Body of pancreas (tissue), 4 donors: ENCODE measurements around the gene GCFC2. TPM values are rescaled to one million over a fixed set of nuclear protein-coding genes. Genes with fewer than 3 reads are reported as not detected.

ENCODE experiments used
- ATAC-seq: fragments of 150-250 bp; one replicate; pipeline ENCODE4 v1.9.1; 2016
- DNase-seq, 4 donors: peaks; one replicate each; pipeline ENCODE4 v3.0.0-alpha.2; 2019
- H3K27ac ChIP-seq, 4 donors: fragments of 200-600 bp; sonication (generic); 1 replicate in 3 of 4; 2 replicates in 1 of 4; pipeline versions ENCODE4 v1.5.1 to v1.6.1; 2016 to 2019; ENCODE audit warnings: mild to moderate bottlenecking in 1 of 4, mixed read lengths in 1 of 4, moderate library complexity in 1 of 4
- H3K27me3 ChIP-seq, 2 donors: fragments of 200-600 bp; sonication (generic); one replicate each; pipeline ENCODE4 v1.6.0; 2016; ENCODE audit warnings: mild to moderate bottlenecking in 1 of 2
- H3K36me3 ChIP-seq, 2 donors: fragments of 200-600 bp; sonication (generic); replicated peaks in 1 of 2; 2 replicates each; pipeline ENCODE4 v1.5.1; 2016; ENCODE audit warnings: low read depth in 2 of 2; ENCODE audit not compliant: insufficient read depth in 1 of 2
- H3K4me1 ChIP-seq: fragments of 200-600 bp; sonication (generic); one replicate; pipeline ENCODE4 v1.6.0; 2016
- H3K4me3 ChIP-seq, 2 donors: fragments of 200-600 bp; sonication (generic); 1 replicate in 1 of 2; 2 replicates in 1 of 2; pipeline ENCODE4 v1.5.1; 2016 to 2019
- H3K9me3 ChIP-seq, 3 donors: fragments of 200-600 bp; sonication (generic); 1 replicate in 2 of 3; 2 replicates in 1 of 3; pipeline ENCODE4 v1.5.1; 2016
- CTCF ChIP-seq, 7 experiments: fragments of 450-650 bp in 4 of 7; fragments of 200-600 bp in 3 of 7; sonication (generic) in 3 of 7; IDR thresholded peaks; one replicate each; pipeline ENCODE4 v1.5.1; 2016 to 2019; ENCODE audit warnings: antibody characterized with exemption in 7 of 7
- POLR2A ChIP-seq, 3 donors: fragments of 450-650 bp; IDR thresholded peaks; one replicate each; pipeline ENCODE4 v1.6.1; 2016; ENCODE audit warnings: antibody characterized with exemption in 3 of 3, mild to moderate bottlenecking in 2 of 3
- WGBS, 2 donors: methylation state at CpG; one replicate each; pipeline ENCODE4 v1.1.5; 2017; 5-methylcytosine and 5-hydroxymethylcytosine counted together
- intact Hi-C: fragments of 100-400 bp; cut with DNase I; formaldehyde crosslinking; loops from one replicate; pipeline ENCODE4 v1.15.1; 2023
- total RNA-seq, 2 donors: library from RNA; depleted of rRNA; stranded (reverse); fragments of >200 nt; gene quantifications; one replicate each; pipeline ENCODE4 v1.1.0, GENCODE V29; 2016

The GCFC2 gene
- total RNA-seq, 2 donors from 2014 or later = 23.4 to 28.8 TPM

DNA sequence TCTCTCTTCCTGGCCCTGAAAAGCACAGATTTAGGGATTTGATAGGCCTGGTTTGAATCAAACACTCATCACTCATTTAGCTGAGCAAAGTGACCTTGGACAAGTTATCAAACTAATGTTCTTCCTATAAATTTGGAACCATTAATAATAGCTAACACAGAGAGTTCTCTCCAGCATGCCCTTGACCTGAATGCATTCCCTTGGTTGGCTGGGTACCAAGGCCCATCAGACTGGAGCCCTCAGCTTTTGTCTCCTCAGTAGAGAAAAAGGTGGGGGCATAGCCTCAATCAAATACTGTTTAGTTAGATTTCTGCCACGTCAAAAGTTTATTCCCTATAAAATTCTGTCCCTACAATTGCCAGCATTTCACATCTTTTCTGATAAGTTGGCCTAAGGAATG is 77.9 kb downstream of the GCFC2 start:
- ATAC-seq (no peak), DNase-seq (peak in 1 of 4 donors; percentile 32)
- peak overlapping the region in 2 of 4 donors; percentile 5 to 38 for H3K27ac ChIP-seq
- WGBS, 2 donors = 37 to 43% methylated on average over 1 of the region's 1 CpG
- intact Hi-C loops = loop anchor here (10.0 kb wide), 1 partner anchor 972 kb away; no protein-coding TSS in a partner anchor
- TF ChIP-seq POLR2A (IDR thresholded peaks at IDR 0.05) (no peak), CTCF (IDR thresholded peaks at IDR 0.05) (no peak)
- H3K36me3 ChIP-seq = no peaks in the 10 kb centered on the region
- H3K9me3 ChIP-seq = no peaks in the 10 kb centered on the region
- H3K27me3 ChIP-seq = no peaks in the 10 kb centered on the region
- H3K4me3 ChIP-seq = no peak overlapping the region
- H3K4me1 ChIP-seq = peaks cover 13% of the 10 kb centered on the region

- DNase-seq (no peak), ATAC-seq (no peak)
- Histone ChIP-seq H3K9me3 (no peaks in the 10 kb centered on the region), H3K4me3 (no peak overlapping the region), H3K27ac (peak overlapping the region in 2 of 4 donors; percentile 5 to 38), H3K36me3 (no peaks in the 10 kb centered on the region), H3K27me3 (no peaks in the 10 kb centered on the region), H3K4me1 (peaks cover 13% of the 10 kb centered on the region)
- no peak for TF ChIP-seq CTCF (IDR thresholded peaks at IDR 0.05)
- no peak for TF ChIP-seq POLR2A (IDR thresholded peaks at IDR 0.05)
- intact Hi-C loops = loop anchor here (10.0 kb wide), 1 partner anchor 973 kb away; no protein-coding TSS in a partner anchor
- 67 to 76% methylated on average over 5 of the region's 5 CpGs for WGBS, 2 donors
Measured at GRCh38 chr2:75632091-75632701, 78.5 kb downstream of the GCFC2 start.

GRCh38 chr2:75627902-75628504 is 82.7 kb downstream of the GCFC2 start:
- H3K27me3 ChIP-seq = no peaks in the 10 kb centered on the region
- ATAC-seq (peak; percentile 88), DNase-seq (peak; percentile 81 to 88 (median 82))
- no peaks in the 10 kb centered on the region for H3K9me3 ChIP-seq
- TF ChIP-seq POLR2A (IDR thresholded peaks at IDR 0.05) = no peak
- TF ChIP-seq CTCF (IDR thresholded peaks at IDR 0.05) = peak; percentile 70 to 83 (median 81)
- 0 to 3% methylated on average over 4 of the region's 4 CpGs for WGBS, 2 donors
- intact Hi-C loops = no loop called here
- no peak overlapping the region for H3K4me3 ChIP-seq
- H3K36me3 ChIP-seq = no peaks in the 10 kb centered on the region
- H3K27ac ChIP-seq = no peak overlapping the region
- peaks cover 12% of the 10 kb centered on the region for H3K4me1 ChIP-seq

- Histone ChIP-seq H3K9me3 (no peaks in the 10 kb centered on the region), H3K27me3 (no peaks in the 10 kb centered on the region), H3K4me1 (no peaks in the 10 kb centered on the region), H3K36me3 (no peaks in the 10 kb centered on the region), H3K4me3 (no peak overlapping the region), H3K27ac (no peak overlapping the region)
- WGBS, 2 donors = 73 to 83% methylated on average over 3 of the region's 3 CpGs
- ATAC-seq = no peak
- intact Hi-C loops = no loop called here
- TF ChIP-seq CTCF (IDR thresholded peaks at IDR 0.05) = no peak
- no peak for TF ChIP-seq POLR2A (IDR thresholded peaks at IDR 0.05)
- no peak for DNase-seq
Measured at GRCh38 chr2:75622929-75623328, 87.8 kb downstream of the GCFC2 start.
